NT2/D1 (cell line): ENCODE results near the gene ARHGEF16.

Experiments
- SUZ12 ChIP-seq: IDR thresholded peaks from 2 replicates; pipeline ENCODE4 v1.6.1; 2011; ENCODE audit not compliant: insufficient read length, insufficient read depth; ENCODE audit errors: extremely low read depth
- YY1 ChIP-seq: IDR thresholded peaks from 2 replicates; pipeline ENCODE4 v1.6.1; 2011; ENCODE audit not compliant: insufficient read length, insufficient read depth
- ZNF274 ChIP-seq: IDR thresholded peaks from 2 replicates; pipeline ENCODE4 v1.6.1; 2011; ENCODE audit warnings: mild to moderate bottlenecking, low read depth, low read length

DNA sequence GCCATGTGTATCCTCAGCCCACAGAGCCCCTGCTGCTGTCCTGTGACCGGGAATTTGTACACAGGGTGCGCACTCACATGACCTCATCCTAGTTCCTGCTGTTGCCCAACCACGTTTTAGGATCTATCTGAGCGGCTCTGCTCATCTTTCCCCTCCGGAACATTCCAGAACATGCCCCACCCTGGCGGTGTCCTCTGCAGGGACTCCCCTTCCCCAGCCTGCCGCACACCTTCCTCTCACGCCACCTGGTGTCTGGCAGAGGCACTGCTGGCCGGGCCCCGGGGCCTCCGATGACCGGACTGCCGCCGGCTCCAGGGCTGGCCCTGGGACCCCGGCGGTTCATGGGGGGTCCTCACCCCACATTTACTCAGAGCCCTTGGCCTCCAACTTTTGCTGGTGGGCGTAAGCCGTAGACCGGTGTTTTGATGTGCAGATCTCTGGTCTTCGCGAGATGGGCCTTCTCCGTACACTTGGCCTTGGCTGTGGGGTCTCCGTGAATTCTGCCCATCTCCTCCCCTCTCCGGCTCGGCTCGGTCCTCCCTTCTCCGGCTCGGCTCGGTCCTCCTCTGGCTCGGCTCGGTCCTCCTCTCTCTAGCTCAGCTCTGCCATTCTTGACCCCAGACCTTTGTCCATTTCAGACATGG, 29.5 kb downstream of the ARHGEF16 start:
- TF ChIP-seq ZNF274 (no peak), SUZ12 (no peak), YY1 (no peak)
